Iris pigment epithelial cell (primary cell): ENCODE measurements around the gene ELP1.
"Not testable (repeated sequence)": the region's sequence is repeated elsewhere in the genome, so short reads cannot be mapped to it uniquely, and the experiment has no call there.

ENCODE experiments used
- DNase-seq: peaks from one replicate; pipeline ENCODE4 v3.0.0-alpha.2; 2011; ENCODE audit warnings: low read depth

Gene ELP1

GRCh38 chr9:108933231-108933717 lies 650 bp downstream of the ELP1 start:
- DNase-seq, result peak; percentile 41

- no peak for DNase-seq
These were observed 5.5 kb downstream of the ELP1 start for GRCh38 chr9:108928386-108928785.

- DNase-seq, result no peak
These were observed 9.5 kb downstream of the ELP1 start for GRCh38 chr9:108924466-108924865.

GRCh38 chr9:108921200-108921599 lies 12.7 kb downstream of the ELP1 start:
- no peak for DNase-seq

- not testable (repeated sequence) for DNase-seq
These were observed 13.5 kb downstream of the ELP1 start for GRCh38 chr9:108920401-108920800.

- no peak for DNase-seq
These were observed 14.4 kb downstream of the ELP1 start for GRCh38 chr9:108919517-108919916.

- DNase-seq, result peak; percentile 47
These were observed 20.5 kb downstream of the ELP1 start for GRCh38 chr9:108913391-108913790.

GRCh38 chr9:108911820-108912219 lies 22.1 kb downstream of the ELP1 start:
- DNase-seq, result no peak

GRCh38 chr9:108910914-108911313 lies 23.0 kb downstream of the ELP1 start:
- DNase-seq, result no peak

GRCh38 chr9:108910402-108910801 lies 23.5 kb downstream of the ELP1 start:
- no peak for DNase-seq

GRCh38 chr9:108905494-108905893 lies 28.4 kb downstream of the ELP1 start:
- DNase-seq, result no peak

GRCh38 chr9:108904161-108904560 lies 29.8 kb downstream of the ELP1 start:
- DNase-seq, result no peak

GRCh38 chr9:108903420-108904103 lies 30.4 kb downstream of the ELP1 start:
- peak; percentile 62 for DNase-seq

- no peak for DNase-seq
These were observed 33.7 kb downstream of the ELP1 start for GRCh38 chr9:108900176-108900575.

- not testable (repeated sequence) for DNase-seq
These were observed 34.8 kb downstream of the ELP1 start for GRCh38 chr9:108899023-108899695.

- DNase-seq, result no peak
These were observed 36.4 kb downstream of the ELP1 start for GRCh38 chr9:108897324-108898096.

GRCh38 chr9:108894225-108894997 lies 39.5 kb downstream of the ELP1 start:
- no peak for DNase-seq

GRCh38 chr9:108889649-108890067 lies 44.3 kb downstream of the ELP1 start:
- peak; percentile 48 for DNase-seq

- peak; percentile 5 for DNase-seq
These were observed 47.2 kb downstream of the ELP1 start for GRCh38 chr9:108886594-108887271.

- DNase-seq, result peak; percentile 91
These were observed 48.1 kb downstream of the ELP1 start for GRCh38 chr9:108885643-108886348.

GRCh38 chr9:108884701-108885100 lies 49.2 kb downstream of the ELP1 start:
- DNase-seq, result no peak
